ENCODE results near the gene MAD1L1.

MAD1L1 gene

GRCh38 chr7:2009541-2010001 lies 223.2 kb downstream of the MAD1L1 start:
- H3K4me3 ChIP-seq (replicated peaks; ENCODE audit: low read depth, low read length) = no peak overlapping the region
- TF ChIP-seq CTCF (IDR thresholded peaks at IDR 0.05; ENCODE audit: low read length, missing control alignments) = no peak
- DNase-seq (ENCODE audit: low read depth) = no peak

GRCh38 chr7:2008936-2009540 lies 223.7 kb downstream of the MAD1L1 start:
- DNase-seq (ENCODE audit: low read depth) = no peak
- TF ChIP-seq CTCF (IDR thresholded peaks at IDR 0.05; ENCODE audit: low read length, missing control alignments) = no peak
- no peak overlapping the region for H3K4me3 ChIP-seq (replicated peaks; ENCODE audit: low read depth, low read length)

- no peak overlapping the region for H3K4me3 ChIP-seq (replicated peaks; ENCODE audit: low read depth, low read length)
- DNase-seq (ENCODE audit: low read depth) = no peak
- no peak for TF ChIP-seq CTCF (IDR thresholded peaks at IDR 0.05; ENCODE audit: low read length, missing control alignments)
Observed at GRCh38 chr7:2008101-2008935, 224.4 kb downstream of the MAD1L1 start.

- DNase-seq (ENCODE audit: low read depth) = no peak
- H3K4me3 ChIP-seq (replicated peaks; ENCODE audit: low read depth, low read length) = no peak overlapping the region
- no peak for TF ChIP-seq CTCF (IDR thresholded peaks at IDR 0.05; ENCODE audit: low read length, missing control alignments)
Observed at GRCh38 chr7:2007551-2007950, 225.2 kb downstream of the MAD1L1 start.

- no peak for TF ChIP-seq CTCF (IDR thresholded peaks at IDR 0.05; ENCODE audit: low read length, missing control alignments)
- DNase-seq (ENCODE audit: low read depth) = no peak
- H3K4me3 ChIP-seq (replicated peaks; ENCODE audit: low read depth, low read length) = no peak overlapping the region
Observed at GRCh38 chr7:2006921-2007381, 225.8 kb downstream of the MAD1L1 start.

GRCh38 chr7:2006231-2006771 lies 226.4 kb downstream of the MAD1L1 start:
- DNase-seq (ENCODE audit: low read depth) = no peak
- TF ChIP-seq CTCF (IDR thresholded peaks at IDR 0.05; ENCODE audit: low read length, missing control alignments) = no peak
- H3K4me3 ChIP-seq (replicated peaks; ENCODE audit: low read depth, low read length) = no peak overlapping the region
